Fibroblast of lung (primary cell): ENCODE results near the gene PHETA1.

Experiments used
- EZH2 ChIP-seq: IDR thresholded peaks from 2 replicates; pipeline ENCODE4 v1.5.1; 2012; ENCODE audit warnings: low read length, control low read depth, mild to moderate bottlenecking; ENCODE audit errors: missing control alignments
- TF ChIP-seq, protein P1 (sequence below), 2 donors: IDR thresholded peaks in 1 of 2; conservative IDR thresholded peaks in 1 of 2; 1 replicate in 1 of 2; 2 replicates in 1 of 2; pipeline ENCODE4 v1.5.1; 2011 to 2012; ENCODE audit warnings: low read length in 2 of 2, control low read depth in 1 of 2, inconsistent platforms in 1 of 2, low read depth in 1 of 2, mild to moderate bottlenecking in 1 of 2

DNA sequence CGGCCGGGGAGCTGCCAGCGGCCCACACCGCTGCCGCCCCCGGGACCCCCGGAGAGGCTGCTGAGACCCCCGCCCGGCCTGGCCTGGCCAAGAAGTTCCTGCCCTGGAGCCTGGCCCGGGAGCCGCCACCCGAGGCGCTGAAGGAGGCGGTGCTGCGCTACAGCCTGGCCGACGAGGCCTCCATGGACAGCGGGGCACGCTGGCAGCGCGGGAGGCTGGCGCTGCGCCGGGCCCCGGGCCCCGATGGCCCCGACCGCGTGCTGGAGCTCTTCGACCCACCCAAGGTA, 49.6 kb upstream of the PHETA1 start:
- no peak for TF ChIP-seq EZH2
- TF ChIP-seq, protein P1, sequence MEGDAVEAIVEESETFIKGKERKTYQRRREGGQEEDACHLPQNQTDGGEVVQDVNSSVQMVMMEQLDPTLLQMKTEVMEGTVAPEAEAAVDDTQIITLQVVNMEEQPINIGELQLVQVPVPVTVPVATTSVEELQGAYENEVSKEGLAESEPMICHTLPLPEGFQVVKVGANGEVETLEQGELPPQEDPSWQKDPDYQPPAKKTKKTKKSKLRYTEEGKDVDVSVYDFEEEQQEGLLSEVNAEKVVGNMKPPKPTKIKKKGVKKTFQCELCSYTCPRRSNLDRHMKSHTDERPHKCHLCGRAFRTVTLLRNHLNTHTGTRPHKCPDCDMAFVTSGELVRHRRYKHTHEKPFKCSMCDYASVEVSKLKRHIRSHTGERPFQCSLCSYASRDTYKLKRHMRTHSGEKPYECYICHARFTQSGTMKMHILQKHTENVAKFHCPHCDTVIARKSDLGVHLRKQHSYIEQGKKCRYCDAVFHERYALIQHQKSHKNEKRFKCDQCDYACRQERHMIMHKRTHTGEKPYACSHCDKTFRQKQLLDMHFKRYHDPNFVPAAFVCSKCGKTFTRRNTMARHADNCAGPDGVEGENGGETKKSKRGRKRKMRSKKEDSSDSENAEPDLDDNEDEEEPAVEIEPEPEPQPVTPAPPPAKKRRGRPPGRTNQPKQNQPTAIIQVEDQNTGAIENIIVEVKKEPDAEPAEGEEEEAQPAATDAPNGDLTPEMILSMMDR (conservative IDR thresholded peaks at IDR 0.05 in 1 of 2, IDR thresholded peaks at IDR 0.05 in 1 of 2; ENCODE audit: low read depth in 1 of 2, low read length in 2 of 2): no peak
